ENCODE measurements around the gene NEK8. TPM values are rescaled to one million over a fixed set of nuclear protein-coding genes. Genes with fewer than 3 reads are reported as not detected.

NEK8 gene
- total and polyA plus RNA-seq, 2 experiments from 2014 or later = 2.7 to 2.9 TPM

DNA sequence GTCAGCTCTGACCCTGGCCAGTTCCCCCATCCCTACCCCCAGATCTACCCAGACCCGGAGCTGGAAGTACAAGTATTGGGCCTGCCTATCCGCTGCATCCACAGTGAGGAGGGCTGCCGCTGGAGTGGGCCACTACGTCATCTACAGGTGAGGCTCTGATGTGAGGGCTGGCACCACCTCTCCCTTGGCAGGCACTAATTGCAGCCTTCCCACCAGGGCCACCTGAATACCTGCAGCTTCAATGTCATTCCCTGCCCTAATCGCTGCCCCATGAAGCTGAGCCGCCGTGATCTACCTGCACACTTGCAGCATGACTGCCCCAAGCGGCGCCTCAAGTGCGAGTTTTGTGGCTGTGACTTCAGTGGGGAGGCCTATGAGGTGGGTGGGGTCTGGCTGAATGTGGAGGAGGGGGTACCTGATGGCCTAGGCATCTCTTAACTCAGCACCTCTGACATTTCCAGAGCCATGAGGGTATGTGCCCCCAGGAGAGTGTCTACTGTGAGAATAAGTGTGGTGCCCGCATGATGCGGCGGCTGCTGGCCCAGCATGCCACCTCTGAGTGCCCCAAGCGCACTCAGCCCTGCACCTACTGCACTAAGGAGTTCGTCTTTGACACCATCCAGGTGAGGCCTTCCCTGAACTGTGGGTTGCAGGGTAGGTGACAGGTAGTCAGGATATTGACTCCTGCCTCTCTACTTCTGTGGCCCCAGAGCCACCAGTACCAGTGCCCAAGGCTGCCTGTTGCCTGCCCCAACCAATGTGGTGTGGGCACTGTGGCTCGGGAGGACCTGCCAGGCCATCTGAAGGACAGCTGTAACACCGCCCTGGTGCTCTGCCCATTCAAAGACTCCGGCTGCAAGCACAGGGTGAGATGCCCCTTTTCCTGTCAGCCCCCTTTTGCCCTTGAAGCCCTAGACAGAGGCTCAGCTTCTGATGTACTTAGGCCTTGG lies 19.5 kb downstream of the NEK8 start:
- in situ Hi-C loops (cut with MboI) = no loop called here
- no peak overlapping the region for H3K4me2 ChIP-seq (ENCODE audit: unreplicated experiment)
- TF ChIP-seq EZH2phosphoT487 (IDR thresholded peaks at IDR 0.05; ENCODE audit: insufficient read depth, low read depth) (no peak), EZH2 (IDR thresholded peaks at IDR 0.05; ENCODE audit: insufficient read depth, poor library complexity, severe bottlenecking) (no peak)
- no peaks in the 10 kb centered on the region for H3K27me3 ChIP-seq (replicated peaks; ENCODE audit: insufficient read depth)
- H2AFZ ChIP-seq = no peak overlapping the region
- H3K36me3 ChIP-seq (ENCODE audit: low read depth) = peaks cover 4% of the 10 kb centered on the region; the same call in 1 of the 2 replicates
- peaks cover 13% of the 10 kb centered on the region for H3K4me1 ChIP-seq (ENCODE audit: insufficient read depth)
- H3F3A ChIP-seq (ENCODE audit: insufficient read depth) = 0 out of 2 replicates have a peak, but pooled peaks cover 16% of the 10 kb centered on the region
- no peak overlapping the region for H3K27ac ChIP-seq
- 89 to 96% methylated on average over 18 of the region's 18 CpGs for WGBS, 2 experiments (ENCODE audit: low coverage in 1 of 2, low lambda C conversion rate in 2 of 2, missing lambda C conversion rate in 2 of 2)
- H3K9me3 ChIP-seq (ENCODE audit: low read depth) = no peaks in the 10 kb centered on the region
- no peak for DNase-seq
- H4K20me1 ChIP-seq (ENCODE audit: insufficient read depth) = no peaks in the 10 kb centered on the region
- H3K9me2 ChIP-seq (ENCODE audit: insufficient read depth) = no peaks in the 10 kb centered on the region
- peaks cover 60% of the 10 kb centered on the region for H3K79me2 ChIP-seq (ENCODE audit: insufficient read depth)
- H3K4me3 ChIP-seq = no peak overlapping the region
- H3K9ac ChIP-seq = no peak overlapping the region

DNA sequence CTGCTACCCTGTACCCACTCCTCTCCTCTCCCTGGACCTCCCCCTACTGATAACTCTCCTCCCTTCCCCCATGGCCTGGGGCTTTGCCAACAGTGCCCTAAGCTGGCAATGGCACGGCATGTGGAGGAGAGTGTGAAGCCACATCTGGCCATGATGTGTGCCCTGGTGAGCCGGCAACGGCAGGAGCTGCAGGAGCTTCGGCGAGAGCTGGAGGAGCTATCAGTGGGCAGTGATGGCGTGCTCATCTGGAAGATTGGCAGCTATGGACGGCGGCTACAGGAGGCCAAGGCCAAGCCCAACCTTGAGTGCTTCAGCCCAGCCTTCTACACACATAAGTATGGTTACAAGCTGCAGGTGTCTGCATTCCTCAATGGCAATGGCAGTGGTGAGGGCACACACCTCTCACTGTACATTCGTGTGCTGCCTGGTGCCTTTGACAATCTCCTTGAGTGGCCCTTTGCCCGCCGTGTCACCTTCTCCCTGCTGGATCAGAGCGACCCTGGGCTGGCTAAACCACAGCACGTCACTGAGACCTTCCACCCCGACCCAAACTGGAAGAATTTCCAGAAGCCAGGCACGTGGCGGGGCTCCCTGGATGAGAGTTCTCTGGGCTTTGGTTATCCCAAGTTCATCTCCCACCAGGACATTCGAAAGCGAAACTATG lies 20.4 kb downstream of the NEK8 start:
- 69% methylated on average over 17 to 18 of the region's 18 CpGs for WGBS, 2 experiments (ENCODE audit: low coverage in 1 of 2, low lambda C conversion rate in 2 of 2, missing lambda C conversion rate in 2 of 2)
- in situ Hi-C loops (cut with MboI) = no loop called here

DNA sequence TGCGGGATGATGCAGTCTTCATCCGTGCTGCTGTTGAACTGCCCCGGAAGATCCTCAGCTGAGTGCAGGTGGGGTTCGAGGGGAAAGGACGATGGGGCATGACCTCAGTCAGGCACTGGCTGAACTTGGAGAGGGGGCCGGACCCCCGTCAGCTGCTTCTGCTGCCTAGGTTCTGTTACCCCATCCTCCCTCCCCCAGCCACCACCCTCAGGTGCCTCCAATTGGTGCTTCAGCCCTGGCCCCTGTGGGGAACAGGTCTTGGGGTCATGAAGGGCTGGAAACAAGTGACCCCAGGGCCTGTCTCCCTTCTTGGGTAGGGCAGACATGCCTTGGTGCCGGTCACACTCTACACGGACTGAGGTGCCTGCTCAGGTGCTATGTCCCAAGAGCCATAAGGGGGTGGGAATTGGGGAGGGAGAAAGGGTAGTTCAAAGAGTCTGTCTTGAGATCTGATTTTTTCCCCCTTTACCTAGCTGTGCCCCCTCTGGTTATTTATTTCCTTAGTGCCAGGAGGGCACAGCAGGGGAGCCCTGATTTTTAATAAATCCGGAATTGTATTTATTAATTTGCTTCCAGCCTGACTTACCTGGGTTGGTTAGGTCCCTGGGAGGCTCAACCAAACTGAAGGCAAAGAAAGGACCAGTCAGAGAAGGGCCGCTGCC lies 21.1 kb downstream of the NEK8 start:
- in situ Hi-C loops (cut with MboI) = no loop called here
- no peak overlapping the region for H2AFZ ChIP-seq
- peaks cover 55% of the 10 kb centered on the region for H3K79me2 ChIP-seq (ENCODE audit: insufficient read depth)

More for the DNA sequence above, 20.4 kb downstream of the NEK8 start:
- Histone ChIP-seq H4K20me1 (ENCODE audit: insufficient read depth) (no peaks in the 10 kb centered on the region), H3K9me2 (ENCODE audit: insufficient read depth) (no peaks in the 10 kb centered on the region), H3K4me3 (no peak overlapping the region), H3K9ac (no peak overlapping the region), H3F3A (ENCODE audit: insufficient read depth) (0 out of 2 replicates have a peak, but pooled peaks cover 13% of the 10 kb centered on the region), H3K36me3 (ENCODE audit: low read depth) (peaks cover 4% of the 10 kb centered on the region; the same call in 1 of the 2 replicates), H3K27me3 (replicated peaks; ENCODE audit: insufficient read depth) (no peaks in the 10 kb centered on the region), H3K9me3 (ENCODE audit: low read depth) (no peaks in the 10 kb centered on the region), H3K27ac (no peak overlapping the region), H3K4me1 (ENCODE audit: insufficient read depth) (peaks cover 10% of the 10 kb centered on the region; the same call in 1 of the 2 replicates), H3K79me2 (ENCODE audit: insufficient read depth) (peaks cover 60% of the 10 kb centered on the region), H3K4me2 (ENCODE audit: unreplicated experiment) (no peak overlapping the region), H2AFZ (no peak overlapping the region)
- TF ChIP-seq EZH2phosphoT487 (IDR thresholded peaks at IDR 0.05; ENCODE audit: insufficient read depth, low read depth) (no peak), EZH2 (IDR thresholded peaks at IDR 0.05; ENCODE audit: insufficient read depth, poor library complexity, severe bottlenecking) (no peak)
- DNase-seq = no peak

More for the DNA sequence above, 21.1 kb downstream of the NEK8 start:
- H3K9me3 ChIP-seq (ENCODE audit: low read depth) = no peaks in the 10 kb centered on the region
- no peak overlapping the region for H3K4me3 ChIP-seq
- H3K27me3 ChIP-seq (replicated peaks; ENCODE audit: insufficient read depth) = no peaks in the 10 kb centered on the region
- H3K4me2 ChIP-seq (ENCODE audit: unreplicated experiment) = no peak overlapping the region
- TF ChIP-seq EZH2 (IDR thresholded peaks at IDR 0.05; ENCODE audit: insufficient read depth, poor library complexity, severe bottlenecking) (no peak), EZH2phosphoT487 (IDR thresholded peaks at IDR 0.05; ENCODE audit: insufficient read depth, low read depth) (no peak)
- peaks cover 4% of the 10 kb centered on the region; the same call in 1 of the 2 replicates for H3K36me3 ChIP-seq (ENCODE audit: low read depth)
- no peak overlapping the region for H3K9ac ChIP-seq
- H4K20me1 ChIP-seq (ENCODE audit: insufficient read depth) = no peaks in the 10 kb centered on the region
- H3F3A ChIP-seq (ENCODE audit: insufficient read depth) = 0 out of 2 replicates have a peak, but pooled peaks cover 13% of the 10 kb centered on the region
- H3K4me1 ChIP-seq (ENCODE audit: insufficient read depth) = peaks cover 10% of the 10 kb centered on the region; the same call in 1 of the 2 replicates
- WGBS, 2 experiments (ENCODE audit: low coverage in 1 of 2, low lambda C conversion rate in 2 of 2, missing lambda C conversion rate in 2 of 2) = 53 to 56% methylated on average over 11 of the region's 11 CpGs
- H3K9me2 ChIP-seq (ENCODE audit: insufficient read depth) = no peaks in the 10 kb centered on the region
- no peak for DNase-seq
- H3K27ac ChIP-seq = no peak overlapping the region
